NOMO-1 treated with DMSO at 0.1 percent for 48 hours (cell line): ENCODE results near the gene RNF150.
A peak's percentile ranks its signal among the peaks of the same experiment; 100 is the strongest.
"Not testable (repeated sequence)": the region's sequence is repeated elsewhere in the genome, so short reads cannot be mapped to it uniquely, and the experiment has no call there.

ENCODE experiments used
- DNase-seq: peaks from one replicate; lab custom pipeline; 2025; ENCODE audit not compliant: unreplicated experiment; lab: John Stamatoyannopoulos, UW

RNF150 gene

DNA sequence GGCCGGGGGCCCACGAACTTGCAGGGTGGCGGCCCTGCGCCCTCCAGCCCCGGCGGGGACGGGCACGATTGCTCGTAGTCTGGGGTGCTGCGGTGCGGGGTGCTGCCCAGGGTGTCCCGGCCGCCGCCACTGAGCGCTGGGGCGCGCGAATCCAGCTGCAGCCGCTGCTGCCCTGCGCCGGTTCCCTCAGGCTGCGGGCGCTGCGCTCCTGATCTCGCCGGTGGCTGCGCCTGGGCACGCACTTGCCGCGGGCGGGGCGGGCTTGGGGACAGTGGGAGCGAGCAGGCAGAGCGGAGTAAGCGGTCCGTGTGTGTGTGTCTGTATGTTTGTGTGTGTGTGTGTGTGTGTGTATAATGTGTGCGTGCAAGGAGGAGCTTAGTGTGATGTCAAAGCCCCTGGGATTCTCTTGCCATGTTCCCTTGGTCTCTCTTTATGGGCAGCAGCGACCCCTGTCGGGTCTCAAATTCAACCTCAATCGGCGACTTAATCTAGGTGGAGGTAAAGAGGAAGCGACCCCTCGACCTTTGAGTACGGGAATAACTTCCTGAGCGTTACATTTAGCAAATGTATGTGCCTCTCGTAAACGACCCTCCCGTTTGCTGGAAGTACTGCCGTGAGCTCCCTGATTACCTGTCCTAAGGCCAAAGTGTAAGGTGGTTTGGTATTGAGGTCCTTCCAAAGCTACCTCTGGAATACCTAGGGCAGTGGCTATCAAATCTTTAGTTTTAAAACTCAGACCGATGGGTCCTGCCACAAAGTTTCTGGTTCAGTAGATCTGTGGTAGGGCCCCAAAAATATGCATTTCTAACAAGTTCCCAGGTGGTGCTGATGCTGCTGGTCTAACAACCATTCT is at the start of gene RNF150:
RNF150 (minus strand) TSS at position 324 of the 853 bp plus-strand sequence.
- DNase-seq, result peak; percentile 49

DNA sequence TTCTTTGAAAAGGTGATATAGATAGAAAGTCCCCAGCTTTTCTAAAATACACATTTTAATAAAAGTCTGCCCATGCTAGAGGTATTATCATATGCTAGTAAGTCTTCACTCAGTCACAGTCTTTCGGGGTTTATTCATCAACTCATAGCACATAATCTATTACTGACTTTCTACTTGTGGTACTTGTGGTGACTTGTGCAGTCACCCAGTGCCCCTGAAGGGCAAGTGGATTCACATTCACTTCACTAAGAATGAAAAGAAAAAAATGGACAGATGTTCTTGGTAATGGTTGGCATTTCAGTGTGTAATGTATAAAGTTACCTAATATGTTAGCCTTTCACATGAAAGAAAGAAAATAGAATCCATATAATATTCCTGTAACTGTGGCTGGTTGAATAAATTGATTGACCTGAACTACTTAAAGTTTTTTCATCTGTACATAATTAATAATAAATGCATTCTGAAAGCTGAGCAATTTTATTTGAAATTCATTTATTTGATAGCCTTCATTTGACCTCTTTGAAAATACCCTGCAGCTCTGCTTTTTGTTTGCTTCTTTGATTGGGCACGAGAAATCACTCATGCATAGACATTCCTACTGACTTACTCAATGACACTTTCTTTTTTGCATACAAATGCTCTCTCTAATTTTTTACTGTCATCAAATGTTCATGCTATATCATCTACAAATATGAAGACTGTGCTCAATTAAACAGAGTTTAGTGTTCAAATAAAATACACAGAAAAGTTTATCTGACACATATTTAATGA is 47.9 kb upstream of the RNF150 start:
- no peak for DNase-seq

DNA sequence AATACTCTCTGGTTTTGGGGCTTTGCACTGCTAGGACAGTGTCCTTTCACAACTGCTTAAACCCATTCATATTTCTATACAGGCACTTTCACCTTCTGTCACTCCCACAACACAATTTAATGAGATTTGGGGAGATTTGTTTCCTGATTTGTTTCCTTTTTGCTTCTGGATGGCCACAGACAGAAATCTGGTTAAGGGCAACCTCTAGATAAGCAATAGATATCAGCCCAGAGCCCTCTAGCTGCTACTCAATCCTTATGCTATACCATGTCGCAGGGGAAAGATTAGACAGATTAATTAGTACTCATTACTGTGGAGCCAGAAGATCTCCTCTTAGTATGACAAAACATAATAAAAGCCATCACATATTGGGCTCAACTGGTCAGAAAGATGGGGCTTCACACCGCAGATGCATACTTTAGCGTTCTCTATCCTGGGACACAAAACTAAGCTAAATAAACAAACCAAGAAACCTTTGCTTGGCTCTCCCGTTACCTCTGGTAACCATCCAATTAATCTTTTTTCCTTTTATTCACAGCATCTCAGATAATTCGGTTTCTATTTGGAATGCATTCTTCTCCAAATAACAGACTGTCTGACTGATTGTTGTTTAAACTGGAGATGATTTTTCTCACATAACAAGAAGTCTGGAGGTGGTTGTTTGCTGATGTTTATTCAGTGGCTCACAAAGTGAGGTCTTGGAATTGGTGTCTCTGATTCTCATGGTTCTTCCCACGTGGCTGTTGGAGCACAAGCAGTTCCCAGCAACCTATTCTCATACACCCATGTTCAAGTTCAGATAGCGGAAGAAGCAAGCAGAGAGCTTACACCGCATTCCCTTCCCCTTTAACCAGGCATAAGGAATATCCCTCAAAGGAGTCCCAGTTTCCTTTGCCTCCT is 46.5 kb upstream of the RNF150 start:
- DNase-seq, result no peak

DNA sequence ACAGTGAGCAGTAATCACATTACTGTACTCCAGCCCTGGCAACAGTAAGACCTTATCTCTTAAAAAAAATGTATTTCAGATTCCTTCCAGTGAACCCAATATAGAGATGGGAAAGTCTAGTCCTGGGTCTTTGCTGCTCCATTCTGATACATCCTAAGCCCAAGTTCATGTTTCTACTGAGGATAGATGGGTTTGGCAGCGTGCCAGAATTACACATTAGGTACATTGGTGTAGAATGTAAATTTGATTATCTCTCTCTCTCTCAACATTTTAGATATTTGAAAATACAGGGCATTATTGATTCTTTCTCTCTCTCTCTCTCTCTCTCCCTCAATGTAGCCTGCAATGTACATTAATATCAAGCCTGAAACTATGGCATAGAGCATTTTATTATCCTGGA is 43.9 kb upstream of the RNF150 start:
- no peak for DNase-seq

DNA sequence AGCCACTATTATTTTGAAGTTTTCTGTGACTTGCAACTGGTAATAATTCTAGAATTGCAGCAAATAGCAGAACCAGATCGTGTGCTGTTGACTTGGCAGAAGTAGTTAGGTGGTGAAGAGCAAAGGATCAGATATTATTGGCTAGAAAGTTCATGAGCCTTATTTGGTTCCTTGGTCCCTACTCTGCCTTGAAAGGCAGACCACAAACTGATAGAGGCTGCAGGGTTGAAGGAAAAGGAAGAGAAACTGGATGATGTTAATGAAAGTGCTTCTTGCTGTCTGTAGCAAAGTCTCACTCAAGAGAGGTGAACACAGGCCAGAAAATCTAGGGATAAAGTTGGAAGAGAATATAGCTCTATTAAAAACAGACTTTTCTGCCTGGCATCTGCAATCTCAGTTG is 41.2 kb upstream of the RNF150 start:
- peak; percentile 59 for DNase-seq

DNA sequence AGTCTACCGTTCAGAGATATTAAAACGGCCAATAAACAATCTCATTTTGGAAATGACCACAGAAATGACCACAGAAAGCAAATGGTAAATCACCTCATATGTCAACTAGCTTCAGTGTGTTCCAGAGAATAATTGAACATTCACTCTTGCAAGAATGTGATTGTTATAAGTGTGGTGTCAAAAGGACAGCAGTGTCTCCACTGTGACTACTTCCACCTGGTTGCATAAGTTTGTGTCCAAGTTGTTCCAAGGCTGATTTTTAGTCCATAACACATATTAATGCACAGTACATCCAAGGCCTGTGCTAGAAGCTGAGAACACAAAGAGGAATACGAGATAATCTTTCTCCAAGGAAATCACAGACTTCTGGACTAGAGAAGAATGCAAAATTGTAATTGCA is 37.4 kb upstream of the RNF150 start:
- no peak for DNase-seq

DNA sequence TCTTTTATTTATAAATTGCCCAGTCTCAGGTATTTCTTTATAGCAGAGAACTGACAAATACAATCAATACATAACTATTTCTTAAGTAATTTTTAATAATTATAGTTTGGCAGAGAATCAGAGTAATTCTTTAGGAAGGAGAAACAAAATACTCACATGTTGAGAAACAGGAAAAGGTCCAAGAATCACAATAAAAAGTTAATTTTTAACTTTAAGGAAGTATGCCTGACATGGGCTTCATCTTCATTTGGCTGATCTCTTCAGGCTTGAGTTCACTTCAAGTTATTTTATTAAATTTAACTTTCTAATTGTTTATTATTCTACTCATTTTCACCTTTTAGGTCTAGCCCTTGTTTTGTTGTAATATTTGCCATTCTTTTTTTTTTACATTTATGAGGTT is 36.1 kb upstream of the RNF150 start:
- DNase-seq, result no peak

DNA sequence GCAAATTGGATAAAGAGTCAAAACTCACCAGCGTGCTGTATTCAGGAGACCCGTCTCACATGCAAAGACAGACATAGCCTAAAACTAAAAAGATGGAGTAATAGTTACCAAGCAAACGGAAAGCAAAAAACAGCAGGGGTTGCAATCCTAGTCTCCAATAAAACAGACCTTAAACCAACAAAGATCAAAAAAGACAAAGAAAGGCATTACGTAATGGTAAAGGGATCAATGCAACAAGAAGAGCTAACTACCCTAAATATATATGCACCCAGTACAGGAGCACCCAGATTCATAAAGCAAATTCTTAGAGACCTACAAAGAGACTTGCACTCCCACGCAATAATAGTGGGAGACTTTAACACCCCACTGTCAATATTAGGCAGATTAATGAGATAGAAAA is 31.7 kb upstream of the RNF150 start:
- DNase-seq, result not testable (repeated sequence)

DNA sequence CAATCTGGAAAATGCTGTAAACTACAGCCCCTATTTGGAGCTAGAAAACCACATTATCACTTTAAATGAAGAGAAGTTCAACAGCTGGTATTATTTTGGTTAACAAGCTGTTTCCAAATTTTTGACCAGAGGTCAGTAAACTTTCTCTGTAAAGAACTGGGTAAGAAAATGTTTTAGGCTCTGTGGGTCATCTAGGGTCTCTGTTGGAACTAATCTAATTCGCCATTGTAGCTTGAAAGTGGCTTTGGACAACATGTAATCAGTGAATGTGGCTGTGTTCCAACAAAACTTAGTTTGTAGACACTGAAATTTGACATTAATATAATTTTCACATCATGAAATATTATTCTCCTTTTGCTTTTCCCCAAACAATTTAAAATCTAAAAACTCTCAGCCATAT is 25.8 kb upstream of the RNF150 start:
- DNase-seq, result no peak

DNA sequence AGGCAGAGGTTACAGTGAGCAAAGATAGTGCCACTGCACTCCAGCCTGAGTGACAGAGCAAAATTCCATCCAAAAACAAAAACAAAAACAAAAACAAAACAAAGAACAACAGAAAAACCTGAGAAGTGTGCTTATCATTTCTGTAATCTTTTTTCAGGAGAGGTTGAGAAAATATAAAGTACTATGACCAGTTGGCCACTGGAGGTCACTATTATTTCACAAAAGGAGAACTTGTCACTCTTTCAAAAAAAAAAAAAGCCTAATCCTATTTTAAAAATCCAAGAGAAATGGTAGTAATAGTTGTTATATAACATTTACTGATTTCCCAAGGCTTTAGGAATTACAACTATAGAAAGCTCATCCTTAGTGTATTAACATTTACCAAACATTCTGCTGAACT is 24.9 kb upstream of the RNF150 start:
- peak; percentile 19 for DNase-seq

DNA sequence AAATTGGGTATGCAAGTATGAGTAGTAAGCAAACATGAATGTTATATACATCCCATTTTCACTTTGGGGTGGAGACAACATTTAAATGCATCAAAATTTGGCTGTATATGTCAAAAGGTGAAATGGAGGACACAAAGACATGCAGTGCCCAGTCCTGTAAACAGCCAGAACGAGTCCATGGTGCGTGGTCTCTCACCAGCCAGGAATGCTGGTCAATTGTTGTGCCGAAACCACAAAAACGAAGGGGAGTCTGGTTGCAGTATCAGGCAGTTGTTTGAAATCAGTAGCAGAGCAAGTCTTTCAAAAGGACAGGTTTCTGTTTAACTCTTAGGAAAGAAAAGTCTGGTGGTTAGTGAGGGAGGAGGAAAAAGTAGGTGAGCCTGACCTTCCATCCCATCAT is 22.3 kb upstream of the RNF150 start:
- DNase-seq, result no peak

DNA sequence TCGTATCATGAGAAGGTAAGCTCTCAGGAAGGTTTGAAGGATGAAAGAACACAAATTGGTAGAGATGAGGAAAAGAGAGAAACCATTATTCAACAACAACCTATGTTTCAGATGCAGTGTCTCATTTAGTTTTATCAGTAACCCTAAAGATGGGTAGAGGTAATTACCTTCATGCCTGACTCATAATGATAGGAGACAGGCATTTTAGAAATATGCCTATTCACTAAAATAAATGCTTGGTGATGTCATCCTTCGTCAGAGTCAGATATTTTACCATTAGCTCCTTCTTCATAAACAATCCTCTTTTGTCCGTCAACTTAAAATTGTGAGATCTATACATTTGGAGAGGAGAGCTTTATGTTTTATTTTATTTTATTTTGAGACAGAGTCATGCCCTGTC is 21.5 kb upstream of the RNF150 start:
- DNase-seq, result no peak

DNA sequence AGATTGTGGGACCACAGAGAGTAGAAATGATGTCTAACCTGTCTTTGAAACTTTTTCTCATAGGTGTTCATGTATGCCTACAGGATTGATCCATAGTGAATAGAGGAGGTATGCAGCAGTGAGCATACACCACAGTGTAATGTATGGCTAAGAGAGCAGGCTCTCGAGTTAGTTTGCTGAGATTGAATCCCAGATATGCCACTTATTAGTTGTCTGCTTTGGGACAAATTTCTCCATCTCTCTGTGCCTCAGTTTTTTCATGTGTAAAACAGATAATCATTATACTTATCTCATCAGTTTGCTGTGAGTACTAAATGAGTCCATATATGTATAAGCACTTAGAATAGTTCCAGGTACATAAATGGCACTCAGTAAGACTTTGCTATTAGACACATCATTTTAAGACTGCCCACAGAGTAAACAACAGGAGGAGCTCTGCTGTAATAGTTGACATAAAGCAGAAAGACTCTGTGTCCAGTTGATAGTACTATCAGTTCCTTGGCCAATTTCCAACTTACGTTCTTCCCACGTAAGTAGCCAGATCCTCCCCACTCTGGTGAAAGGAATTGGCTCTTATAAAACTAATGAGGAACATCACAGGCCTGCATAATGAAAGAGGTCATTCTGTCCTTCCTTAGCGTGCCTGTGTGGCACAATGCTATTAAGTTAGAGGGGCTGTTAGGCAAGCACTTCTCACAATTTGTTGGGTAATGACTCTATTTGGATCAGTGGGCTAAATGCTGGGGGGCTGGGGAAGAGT is 20.7 kb upstream of the RNF150 start:
- DNase-seq, result no peak

DNA sequence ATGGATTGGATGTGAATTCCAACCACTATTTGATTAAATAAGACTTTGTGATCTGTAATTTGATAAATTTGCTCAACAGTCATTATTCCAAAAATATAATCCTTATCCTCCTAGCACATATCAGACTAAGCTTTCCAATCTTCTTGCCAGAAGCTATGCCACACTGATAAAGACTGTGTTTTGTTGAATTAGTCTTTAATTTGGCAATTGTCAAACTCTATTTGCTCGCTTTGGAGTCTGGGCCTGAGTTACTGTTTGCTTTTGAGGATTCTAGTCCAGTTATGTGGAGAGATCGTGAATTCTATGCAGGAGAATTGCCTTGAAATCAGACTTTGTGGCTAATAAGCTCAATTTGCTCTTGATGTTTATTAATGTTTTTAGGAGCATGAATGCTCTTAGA is 10.9 kb upstream of the RNF150 start:
- DNase-seq, result no peak

DNA sequence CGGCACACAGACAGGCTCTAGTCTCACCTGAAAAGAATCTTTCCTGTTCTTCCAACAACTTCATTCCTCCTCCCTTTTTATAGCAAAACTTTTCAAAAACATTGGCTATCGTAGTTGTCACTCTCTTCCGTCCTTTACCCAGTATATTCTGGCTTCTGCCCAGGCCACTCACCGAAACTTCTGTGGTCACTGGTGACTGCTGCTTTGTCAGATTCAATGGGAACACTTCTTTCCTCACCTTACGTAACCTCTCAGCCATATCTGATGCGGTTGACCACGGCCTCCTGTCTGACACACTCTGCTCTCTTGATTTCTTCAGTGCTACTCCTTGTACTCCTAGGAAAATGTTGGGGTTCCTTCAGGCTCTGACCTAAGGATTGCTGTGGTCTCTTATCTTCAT is 9.2 kb upstream of the RNF150 start:
- DNase-seq, result peak; percentile 61

DNA sequence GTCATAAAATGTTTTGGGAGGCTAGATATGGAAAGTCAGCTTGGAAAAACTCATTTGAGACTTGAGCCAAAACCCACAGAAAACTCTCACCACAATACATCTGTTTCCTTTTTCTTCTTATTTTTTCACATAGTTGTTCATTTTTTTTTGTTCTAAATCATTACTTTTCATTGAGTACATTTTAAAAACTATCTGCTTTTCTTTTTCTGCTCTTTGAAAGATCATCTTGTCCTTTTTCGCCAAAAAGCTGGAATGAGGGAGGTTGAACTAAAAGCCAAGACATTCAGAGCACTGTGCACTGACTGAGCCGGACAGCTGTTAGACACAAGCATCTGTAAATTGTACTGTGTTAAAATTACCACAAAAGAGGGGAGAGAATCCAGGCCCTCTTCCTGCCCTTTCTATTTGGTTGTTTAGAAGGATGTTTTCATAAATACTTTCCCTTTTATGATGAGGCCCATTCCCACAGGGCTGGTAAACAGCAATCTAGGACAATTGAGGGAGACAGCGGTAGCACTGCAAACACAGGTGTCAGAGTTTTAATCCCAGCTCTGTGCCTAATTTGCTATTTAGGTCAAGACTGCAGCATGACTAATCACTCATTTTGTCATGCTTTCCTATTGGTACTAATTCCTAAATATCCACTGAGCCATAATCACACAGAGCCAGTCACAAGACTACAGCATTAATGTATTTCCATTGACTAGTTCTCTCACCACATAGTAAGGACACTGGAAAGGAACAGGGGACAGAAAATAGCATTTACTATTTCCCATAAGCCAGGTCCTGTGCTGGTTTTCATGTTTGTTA is 7.3 kb upstream of the RNF150 start:
- DNase-seq, result no peak

DNA sequence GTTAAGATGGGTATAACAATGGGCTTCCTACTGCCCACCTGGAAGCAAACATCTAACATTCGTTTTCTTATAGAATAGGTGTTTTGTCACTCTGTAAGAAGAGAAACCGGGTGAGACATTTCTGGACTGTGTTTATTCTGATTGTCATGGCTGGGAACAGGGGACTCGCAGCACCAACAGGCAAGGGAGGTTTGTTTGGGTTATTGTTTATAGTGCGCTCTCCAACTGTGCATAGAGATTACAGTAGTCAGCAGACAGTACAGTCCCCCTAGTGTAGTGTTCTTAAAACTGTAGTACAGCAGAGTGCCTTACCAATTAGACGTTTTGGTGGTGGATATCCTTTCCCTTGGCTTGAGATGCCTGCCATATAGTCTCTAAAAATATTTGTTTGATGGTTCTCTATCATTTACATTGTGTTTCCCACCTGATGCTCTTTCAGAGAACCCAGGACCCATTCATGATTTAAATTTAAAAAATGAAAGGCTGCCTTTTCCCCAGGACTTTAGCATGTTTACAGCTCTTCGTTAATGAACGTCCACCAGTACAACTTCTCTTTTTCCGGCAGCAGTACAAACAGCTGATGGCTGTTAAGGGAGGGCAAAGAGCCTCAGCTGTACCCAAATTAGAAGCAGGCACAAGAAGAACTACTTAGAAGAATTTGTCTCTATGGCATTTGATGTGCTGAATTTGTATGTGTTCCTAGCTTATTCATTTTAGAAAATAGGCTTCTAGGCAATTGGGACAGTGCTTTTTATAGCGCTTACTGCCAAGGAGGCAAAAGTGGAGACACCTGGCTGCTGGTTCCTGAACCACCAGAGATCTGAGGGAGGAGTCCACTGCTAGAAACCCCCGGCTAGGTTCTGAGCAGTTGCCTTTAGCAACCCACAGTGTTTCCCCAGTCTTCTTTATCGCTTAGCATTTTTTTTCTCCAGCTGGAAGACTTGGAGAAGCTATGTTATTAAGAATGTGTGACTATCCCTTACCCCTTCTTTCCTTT is 1.0 kb upstream of the RNF150 start:
- peak; percentile 13 for DNase-seq

DNA sequence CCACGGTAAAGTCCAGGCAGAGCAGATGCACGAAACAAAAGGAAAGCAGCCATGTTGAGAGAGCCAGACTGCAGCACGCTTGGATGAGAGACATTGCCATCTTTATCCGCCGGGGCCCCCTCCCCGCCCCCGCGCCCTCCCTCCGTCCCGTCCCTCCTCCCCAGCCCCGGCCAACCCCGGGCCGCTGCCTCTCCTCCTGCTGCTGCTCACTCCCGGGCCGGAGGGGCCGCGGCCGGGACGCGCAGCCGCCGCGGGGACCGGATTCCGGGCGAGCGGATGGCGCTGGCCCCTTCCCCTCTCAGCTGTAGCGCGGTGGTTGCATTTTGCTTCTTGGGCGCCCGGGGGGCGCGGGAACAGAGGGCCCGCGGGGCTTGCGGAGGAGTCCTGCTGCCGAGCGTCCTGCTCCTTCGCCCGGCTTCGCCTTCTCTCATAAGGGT is 542 bp downstream of the RNF150 start:
- DNase-seq, result no peak
